T-helper 2 cell (primary cell): ENCODE measurements around the gene ODAD3.
A peak's percentile ranks its signal among the peaks of the same experiment; 100 is the strongest.
"Not testable (repeated sequence)": the region's sequence is repeated elsewhere in the genome, so short reads cannot be mapped to it uniquely, and the experiment has no call there.

Source experiments
- DNase-seq, 5 experiments: peaks; one replicate each; pipeline versions ENCODE4 v3.0.0 to v3.0.0-alpha.2; 2012 to 2022

Gene ODAD3

GRCh38 chr19:11434703-11435056 lies 241 bp downstream of the ODAD3 start:
- DNase-seq, result no peak

DNA sequence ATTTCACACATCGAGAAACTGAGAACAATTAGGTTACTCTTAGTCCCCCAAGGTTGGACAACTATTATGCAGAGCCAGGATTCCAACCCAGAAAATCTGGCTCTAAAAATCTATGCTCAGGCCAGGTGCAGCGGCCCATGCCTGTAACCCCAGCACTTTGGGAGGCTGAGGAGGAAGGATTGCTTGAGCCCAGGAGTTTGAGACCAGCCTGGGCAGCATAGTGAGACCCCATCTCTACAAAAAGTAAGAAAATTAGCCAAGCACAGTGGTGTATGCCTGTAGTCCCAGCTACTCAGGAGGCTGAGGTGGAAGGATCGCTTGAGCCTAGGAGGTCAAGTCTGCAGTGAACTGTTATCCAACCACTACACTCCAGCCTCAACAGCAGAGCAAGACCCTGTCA lies 1.4 kb downstream of the ODAD3 start:
- DNase-seq, result not testable (repeated sequence)

GRCh38 chr19:11426656-11427055 lies 8.3 kb downstream of the ODAD3 start:
- DNase-seq, result no peak

DNA sequence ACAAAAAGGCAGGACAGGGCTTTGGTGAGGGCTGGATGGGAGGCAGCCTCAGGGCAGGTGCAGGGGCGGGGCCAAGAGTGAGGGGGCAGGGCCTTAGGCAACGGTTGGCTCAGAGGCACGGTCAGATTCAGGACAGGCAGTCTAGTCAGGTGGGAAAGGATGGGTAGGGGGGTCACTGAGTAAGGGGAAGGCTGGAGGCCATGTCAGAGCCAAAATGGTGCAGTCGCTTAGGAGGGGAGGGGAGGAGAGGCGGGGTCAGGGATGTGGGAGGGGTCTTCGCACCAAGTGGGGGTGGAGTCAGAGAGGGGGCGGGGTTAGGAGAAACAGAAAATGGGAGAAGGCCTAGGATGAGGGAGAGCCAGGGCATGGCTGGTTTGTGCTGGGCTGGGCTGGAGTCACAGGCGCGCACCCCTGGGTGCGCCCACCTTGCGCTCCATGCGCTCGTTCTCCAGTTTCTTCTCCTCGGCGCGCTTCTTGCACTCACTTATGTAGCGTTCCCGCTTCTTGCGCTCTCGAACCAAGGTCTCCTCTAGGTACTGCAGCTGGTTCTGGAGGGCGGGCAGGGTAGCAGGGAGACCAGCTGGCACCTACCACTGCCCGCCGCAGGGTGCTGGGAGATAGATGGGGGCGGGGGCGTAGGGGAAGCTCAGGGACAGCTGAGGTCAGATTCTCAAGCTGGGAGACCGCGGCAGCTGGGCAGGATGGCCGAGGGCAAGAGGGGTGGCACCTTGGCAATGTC lies 9.0 kb downstream of the ODAD3 start:
- DNase-seq, result no peak

- no peak for DNase-seq
These were observed 11.1 kb downstream of the ODAD3 start for GRCh38 chr19:11423791-11424181.

DNA sequence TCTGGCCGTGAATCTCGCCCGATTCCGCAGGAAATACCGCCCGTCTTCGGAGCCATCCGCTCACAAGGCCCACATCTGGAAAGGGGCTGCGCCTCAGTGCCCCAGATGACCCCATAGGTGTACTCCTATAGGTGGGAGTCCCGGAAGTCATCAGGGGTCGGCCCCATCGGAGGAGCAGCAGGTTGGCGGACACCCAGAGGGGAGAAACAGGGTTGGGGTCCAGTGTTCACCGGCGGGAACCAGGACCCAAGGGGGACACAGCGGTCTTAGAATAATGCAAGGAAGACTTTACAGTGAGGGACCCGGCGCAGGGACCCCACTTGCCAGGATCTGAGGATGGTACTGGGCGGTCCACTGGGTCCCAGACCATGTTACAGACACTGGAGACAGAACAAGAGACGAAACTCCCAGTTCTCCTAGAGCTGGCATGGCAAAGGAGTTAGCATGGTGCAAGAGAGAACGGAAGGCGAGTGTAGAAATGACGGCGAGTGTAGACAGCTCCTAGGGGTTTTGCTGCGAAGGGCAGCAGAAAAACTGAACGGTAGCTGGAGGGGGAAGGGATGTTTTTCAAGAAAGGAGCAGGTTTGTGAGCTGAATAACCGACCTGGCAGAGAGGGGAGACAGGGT lies 11.6 kb downstream of the ODAD3 start:
- no peak for DNase-seq

GRCh38 chr19:11422163-11423065 lies 12.5 kb downstream of the ODAD3 start:
- peak; percentile 25 to 85 (median 57) for DNase-seq

DNA sequence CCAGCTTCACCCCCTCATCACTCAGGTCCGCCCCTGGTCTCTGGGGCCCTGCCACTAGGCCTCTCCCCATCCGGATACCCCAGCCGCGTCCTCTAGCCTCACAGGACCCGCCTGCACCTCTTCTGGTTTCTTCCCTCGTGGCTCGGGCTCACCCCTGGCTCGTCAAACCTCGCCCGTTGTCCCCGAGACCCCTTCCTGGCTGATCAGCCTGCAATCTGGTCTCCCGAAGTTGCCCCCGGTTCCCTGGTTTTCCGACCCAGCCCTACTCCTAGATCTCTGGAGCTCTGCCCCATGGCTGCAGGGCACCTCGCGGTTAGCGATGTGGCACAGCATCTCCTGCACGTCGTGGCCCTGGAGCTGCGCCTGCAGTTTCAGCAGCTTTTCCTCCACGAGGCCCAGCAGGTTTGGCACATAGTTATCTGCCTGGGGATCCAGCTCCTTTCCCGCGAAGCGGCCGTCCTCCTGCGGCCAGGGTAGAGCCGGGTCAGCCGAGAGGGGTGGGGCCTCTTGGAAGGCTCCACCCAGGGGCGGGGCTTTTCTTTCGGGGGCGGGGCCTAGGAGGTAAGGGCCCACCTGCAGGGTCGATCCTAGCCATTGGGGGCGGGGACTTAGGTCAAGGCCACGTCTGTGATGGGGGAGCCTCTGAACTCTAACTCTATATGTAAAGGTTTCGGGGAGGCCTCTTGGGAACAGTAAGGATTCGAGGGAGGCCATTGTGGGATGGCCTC lies 13.4 kb downstream of the ODAD3 start:
- DNase-seq, result peak in 3 of 5 experiments; percentile 26 to 39 (median 26)

GRCh38 chr19:11420429-11421370 lies 14.2 kb downstream of the ODAD3 start:
- DNase-seq, result no peak

DNA sequence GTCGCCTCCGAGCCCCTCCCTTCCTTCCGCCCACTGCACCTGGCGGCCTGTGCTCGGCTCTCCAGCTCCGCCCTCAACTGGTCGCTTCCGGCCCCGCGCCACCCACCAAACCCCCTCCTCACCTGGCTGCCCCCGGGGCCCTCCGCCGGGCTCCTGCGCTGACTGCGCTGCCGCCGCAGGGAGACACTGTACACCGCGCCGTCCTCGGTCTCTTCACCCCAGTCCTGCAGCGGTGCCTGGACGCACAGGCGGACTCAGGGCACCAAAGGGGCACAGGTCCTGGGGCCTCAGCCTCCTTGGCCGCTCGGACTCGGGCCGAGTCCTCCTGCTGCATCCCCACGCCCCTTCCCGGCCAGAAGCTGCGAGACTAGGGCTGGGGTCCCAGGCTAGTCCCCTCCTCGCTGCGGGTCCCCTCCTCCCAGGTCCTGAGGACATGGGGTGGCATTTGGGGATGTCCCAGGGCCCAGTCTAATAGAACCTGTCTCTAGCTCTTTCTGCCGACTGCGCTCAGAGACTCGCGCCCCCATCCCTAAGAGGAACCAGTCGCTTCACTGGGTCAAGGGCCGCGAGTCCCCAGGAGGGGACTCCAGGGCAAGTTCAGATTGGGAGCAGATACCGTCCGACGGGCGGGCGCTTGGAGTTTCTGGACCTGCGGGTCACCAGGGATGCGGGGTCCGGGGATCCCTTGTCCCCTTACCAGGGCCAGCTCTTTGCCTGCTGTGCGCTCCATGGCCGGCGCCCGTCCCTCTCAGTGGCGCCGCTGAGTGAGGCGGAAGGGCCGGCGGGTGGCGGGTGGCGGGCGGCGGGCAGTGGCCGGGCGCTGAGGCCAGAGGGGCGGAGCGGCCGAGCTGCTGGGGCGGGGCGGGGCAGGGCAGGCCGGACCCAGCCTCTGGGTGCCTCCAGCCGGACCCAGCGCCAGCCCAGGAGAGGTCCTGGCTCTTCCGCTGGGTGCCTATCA lies 16.1 kb downstream of the ODAD3 start, which contains the start of gene RGL3:
Gene RGL3 (minus strand): TSS at position 766 of the 958 bp plus-strand sequence. CDS start 36 bp downstream, at position 730.
- no peak for DNase-seq

- DNase-seq, result no peak
These were observed 16.8 kb downstream of the ODAD3 start for GRCh38 chr19:11418094-11418548.

- DNase-seq, result no peak
These were observed 18.4 kb downstream of the ODAD3 start for GRCh38 chr19:11416346-11417052.

DNA sequence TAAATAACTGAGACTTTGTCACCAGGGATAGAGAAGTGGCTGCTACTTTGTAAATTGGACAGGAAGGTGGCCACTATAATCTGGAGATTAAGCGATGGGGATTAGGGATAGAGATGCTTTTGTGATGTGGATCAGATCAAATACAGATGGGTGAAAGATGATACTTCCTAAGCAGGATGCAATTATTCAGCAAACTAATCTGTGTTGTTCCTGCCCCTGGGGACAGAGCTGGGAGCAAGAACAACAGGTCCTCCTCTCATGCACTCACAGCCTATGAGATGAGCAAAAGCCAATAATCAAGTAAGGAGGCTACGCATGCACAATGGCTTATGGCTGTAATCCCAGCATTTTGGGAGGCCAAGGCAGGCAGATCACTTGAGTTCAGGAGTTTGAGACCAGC lies 20.4 kb downstream of the ODAD3 start:
- no peak for DNase-seq

GRCh38 chr19:11410682-11411081 lies 24.2 kb downstream of the ODAD3 start:
- no peak for DNase-seq

DNA sequence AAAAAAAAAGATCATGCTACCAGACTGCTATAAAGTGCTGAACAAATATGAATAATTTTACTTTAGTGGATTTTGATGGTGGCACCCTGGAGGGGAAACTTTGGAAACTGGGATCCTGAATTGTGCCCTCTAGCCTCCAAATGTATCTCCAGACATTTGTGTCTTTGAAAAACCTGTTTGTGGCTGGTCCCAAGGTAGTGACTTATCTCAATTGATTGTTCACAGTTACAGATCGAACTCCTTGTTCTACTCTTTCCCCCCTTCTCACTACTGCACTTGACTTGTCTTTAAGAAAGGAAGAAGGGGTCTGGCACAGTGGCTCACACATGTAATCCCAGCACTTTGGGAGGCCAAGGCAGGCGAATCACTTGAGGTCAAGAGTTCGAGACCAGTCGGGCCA lies 26.3 kb downstream of the ODAD3 start:
- DNase-seq, result no peak

DNA sequence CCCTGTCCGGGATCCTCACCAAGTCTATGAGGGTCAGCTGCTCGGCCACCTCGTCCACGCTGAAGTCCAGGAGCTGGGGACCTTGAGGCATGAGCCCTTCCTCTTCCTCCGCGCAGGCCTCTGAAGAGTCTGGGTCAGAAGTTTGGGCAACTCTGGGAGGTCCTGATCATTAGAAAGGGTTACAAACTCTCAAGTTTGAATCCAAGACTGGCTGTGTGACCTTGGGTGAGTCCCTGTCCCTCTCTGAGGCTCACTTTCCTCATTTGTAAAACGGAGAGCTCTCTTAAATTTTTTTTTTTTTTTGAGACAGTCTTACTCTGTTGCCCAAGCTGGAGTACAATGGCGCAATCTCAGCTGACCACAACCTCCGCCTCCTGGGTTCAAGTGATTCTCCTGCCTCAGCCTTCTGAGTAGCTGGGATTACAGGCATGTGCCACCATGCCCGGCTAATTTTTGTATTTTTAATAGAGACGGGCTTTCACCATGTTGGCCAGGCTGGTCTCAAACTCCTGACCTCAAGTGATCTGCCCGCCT lies 28.2 kb downstream of the ODAD3 start:
- DNase-seq, result not testable (repeated sequence)

- peak in 1 of 5 experiments; percentile 18 for DNase-seq
These were observed 28.9 kb downstream of the ODAD3 start for GRCh38 chr19:11405846-11406643.

- DNase-seq, result no peak
These were observed 30.2 kb downstream of the ODAD3 start for GRCh38 chr19:11404588-11405222.
